Liver (tissue), 9 donors: ENCODE measurements around the gene PRMT2. TPM values are rescaled to one million over a fixed set of nuclear protein-coding genes. Genes with fewer than 3 reads are reported as not detected.
A peak's percentile ranks its signal among the peaks of the same experiment; 100 is the strongest.

ENCODE experiments used
- DNase-seq: peaks from one replicate; pipeline ENCODE4 v3.0.0-alpha.2; 2017; ENCODE audit warnings: low spot score
- H3K27ac ChIP-seq, 2 donors: one replicate each; pipeline ENCODE4 v1.7.0; 2013; ENCODE audit warnings: inconsistent platforms in 2 of 2, low read length in 2 of 2, control low read depth in 1 of 2, low read depth in 1 of 2, mild to moderate bottlenecking in 1 of 2
- H3K27me3 ChIP-seq, 4 donors: one replicate each; pipeline versions ENCODE4 v1.6.1 to v1.7.0; 2013; ENCODE audit warnings: low read length in 3 of 4, inconsistent platforms in 1 of 4, mild to moderate bottlenecking in 1 of 4, moderate library complexity in 1 of 4; ENCODE audit not compliant: control insufficient read depth in 4 of 4, insufficient read depth in 4 of 4
- H3K36me3 ChIP-seq, 4 donors: one replicate each; pipeline versions ENCODE4 v1.6.1 to v1.7.0; 2013; ENCODE audit warnings: low read length in 3 of 4, mild to moderate bottlenecking in 3 of 4, low read depth in 1 of 4, moderate library complexity in 1 of 4; ENCODE audit not compliant: control insufficient read depth in 4 of 4, insufficient read depth in 3 of 4
- H3K4me1 ChIP-seq, 4 donors: one replicate each; pipeline versions ENCODE4 v1.6.1 to v1.7.0; 2013; ENCODE audit warnings: low read length in 3 of 4, mild to moderate bottlenecking in 3 of 4, moderate library complexity in 1 of 4; ENCODE audit not compliant: control insufficient read depth in 4 of 4, insufficient read depth in 4 of 4
- H3K4me3 ChIP-seq, 3 donors: one replicate each; pipeline versions ENCODE4 v1.6.1 to v1.7.0; 2013; ENCODE audit warnings: low read length in 3 of 3, control low read depth in 1 of 3, low read depth in 1 of 3, mild to moderate bottlenecking in 1 of 3
- H3K9ac ChIP-seq, 2 donors: one replicate each; pipeline ENCODE4 v1.7.0; 2013; ENCODE audit warnings: low read length in 2 of 2, mild to moderate bottlenecking in 2 of 2, moderate library complexity in 2 of 2, control low read depth in 1 of 2, low read depth in 1 of 2
- H3K9me3 ChIP-seq, 4 donors: one replicate each; pipeline versions ENCODE4 v1.6.1 to v1.7.0; 2013; ENCODE audit warnings: low read length in 3 of 4; ENCODE audit not compliant: control insufficient read depth in 4 of 4
- ATF3 ChIP-seq: IDR thresholded peaks from 2 replicates; pipeline ENCODE4 v1.6.1; 2016; ENCODE audit warnings: antibody characterized with exemption
- CTCF ChIP-seq: fragments of 150-350 bp; IDR thresholded peaks from 2 replicates; pipeline ENCODE4 v1.5.1; 2017; ENCODE audit warnings: improper control_type of control experiment, low read depth, low read length; ENCODE audit not compliant: missing input control
- EGR1 ChIP-seq, 2 donors: IDR thresholded peaks; 2 replicates each; pipeline ENCODE4 v1.6.1; 2016 to 2018; ENCODE audit warnings: antibody characterized with exemption in 2 of 2, low read depth in 2 of 2
- FOXA1 ChIP-seq: IDR thresholded peaks from 2 replicates; pipeline ENCODE4 v1.6.1; 2016; ENCODE audit warnings: antibody characterized with exemption
- HNF4A ChIP-seq, 2 donors: conservative IDR thresholded peaks; 2 replicates each; pipeline ENCODE4 v1.6.1; 2016; ENCODE audit warnings: antibody characterized with exemption in 2 of 2, mild to moderate bottlenecking in 2 of 2
- HNF4G ChIP-seq: IDR thresholded peaks from 2 replicates; pipeline ENCODE4 v1.6.1; 2016; ENCODE audit warnings: antibody characterized with exemption
- JUND ChIP-seq, 2 donors: IDR thresholded peaks; 2 replicates each; pipeline ENCODE4 v1.6.1; 2016; ENCODE audit warnings: antibody characterized with exemption in 2 of 2
- NR2F2 ChIP-seq: IDR thresholded peaks from 2 replicates; pipeline ENCODE4 v1.6.1; 2016; ENCODE audit warnings: antibody characterized with exemption
- RAD21 ChIP-seq, 2 donors: IDR thresholded peaks; 2 replicates each; pipeline ENCODE4 v1.6.1; 2016; ENCODE audit warnings: antibody characterized with exemption in 2 of 2, mild to moderate bottlenecking in 2 of 2
- REST ChIP-seq: IDR thresholded peaks from 2 replicates; pipeline ENCODE4 v1.6.1; 2016; ENCODE audit warnings: antibody characterized with exemption, mild to moderate bottlenecking
- RXRA ChIP-seq, 2 donors: IDR thresholded peaks; 2 replicates each; pipeline ENCODE4 v1.6.1; 2017 to 2018; ENCODE audit warnings: antibody characterized with exemption in 2 of 2, mild to moderate bottlenecking in 1 of 2
- SP1 ChIP-seq: IDR thresholded peaks from 2 replicates; pipeline ENCODE4 v1.6.1; 2018; ENCODE audit warnings: antibody characterized with exemption, mild to moderate bottlenecking
- TAF1 ChIP-seq: conservative IDR thresholded peaks from 2 replicates; pipeline ENCODE4 v1.6.1; 2016; ENCODE audit warnings: antibody characterized with exemption, mild to moderate bottlenecking
- WGBS: extraction: QIAGEN DNeasy Blood & Tissue Kit; methylation state at CpG from one replicate; pipeline ENCODE4 v1.1.7; 2013; 5-methylcytosine and 5-hydroxymethylcytosine counted together
- polyA plus RNA-seq, 2 donors: library from polyadenylated mRNA; stranded (reverse) in 1 of 2; unstranded in 1 of 2; fragments of 200-250 nt in 1 of 2; fragments of >200 nt in 1 of 2; fragmentation: Nextera tagmentation in 1 of 2; extraction: Ambion mirVana in 1 of 2; gene quantifications; one replicate each; pipeline versions ENCODE4 v1.2.1 to v1.2.3, GENCODE V29; 2013 to 2015
- total RNA-seq, 2 donors: library from RNA; depleted of rRNA; stranded (reverse); fragments of >200 nt; gene quantifications; one replicate each; pipeline ENCODE4 v1.2.3, GENCODE V29; 2014
- donor health status: healthy.
- donor health status: healthy.
- donor health status: healthy.
- donor health status: healthy.
- donor health status: healthy.

PRMT2 gene
- total and polyA plus RNA-seq, 4 donors = 17.9 to 29.2 (median 23.2) TPM

- 59% methylated on average over 4 of the region's 4 CpGs for WGBS
- Histone ChIP-seq H3K4me3 (no peak overlapping the region), H3K9me3 (peaks cover 0 to 4% (median 0%) of the 10 kb centered on the region in 4 donors), H3K27ac (no peak overlapping the region), H3K4me1 (no peaks in the 10 kb centered on the region), H3K27me3 (peaks cover 0 to 3% (median 0%) of the 10 kb centered on the region in 4 donors), H3K9ac (no peak overlapping the region), H3K36me3 (no peaks in the 10 kb centered on the region)
- no peak for TF ChIP-seq RXRA (IDR thresholded peaks at IDR 0.05)
- TF ChIP-seq SP1 = peak; percentile 23
- TF ChIP-seq EGR1 (IDR thresholded peaks at IDR 0.05; ENCODE audit: low read depth in 2 of 2) = no peak
- TF ChIP-seq HNF4A (conservative IDR thresholded peaks at IDR 0.05) = peak; percentile 26 to 60
- peak; percentile 37 for TF ChIP-seq HNF4G
- TF ChIP-seq JUND (IDR thresholded peaks at IDR 0.05) = no peak
- TF ChIP-seq RAD21 (IDR thresholded peaks at IDR 0.05) = peak in 1 of 2 donors; percentile 14
- peak; percentile 36 for DNase-seq
Measured at GRCh38 chr21:46622226-46622625, 13.2 kb upstream of the PRMT2 start.

GRCh38 chr21:46624050-46624449, 11.4 kb upstream of the PRMT2 start:
- Histone ChIP-seq H3K27me3 (no peaks in the 10 kb centered on the region), H3K36me3 (no peaks in the 10 kb centered on the region), H3K4me1 (no peaks in the 10 kb centered on the region), H3K9ac (no peak overlapping the region), H3K4me3 (no peak overlapping the region), H3K27ac (no peak overlapping the region), H3K9me3 (peaks cover 0 to 4% (median 0%) of the 10 kb centered on the region in 4 donors)
- no peak for DNase-seq
- no peak for TF ChIP-seq RAD21 (IDR thresholded peaks at IDR 0.05)
- WGBS = 91% methylated on average over 16 of the region's 16 CpGs

GRCh38 chr21:46625759-46626158, 9.7 kb upstream of the PRMT2 start:
- no peak overlapping the region for H3K4me3 ChIP-seq
- no peak for DNase-seq
- 87% methylated on average over 1 of the region's 1 CpG for WGBS
- no peaks in the 10 kb centered on the region for H3K36me3 ChIP-seq
- no peak overlapping the region for H3K27ac ChIP-seq
- no peak overlapping the region for H3K9ac ChIP-seq
- H3K9me3 ChIP-seq = peaks cover 0 to 4% (median 0%) of the 10 kb centered on the region in 4 donors
- no peaks in the 10 kb centered on the region for H3K4me1 ChIP-seq
- no peaks in the 10 kb centered on the region for H3K27me3 ChIP-seq
- TF ChIP-seq ATF3 (no peak), TAF1 (no peak), FOXA1 (no peak), NR2F2 (no peak), RAD21 (IDR thresholded peaks at IDR 0.05) (no peak), SP1 (no peak), EGR1 (IDR thresholded peaks at IDR 0.05; ENCODE audit: low read depth in 2 of 2) (no peak), CTCF (no peak), REST (no peak)
